GM18511 (cell line): ENCODE results near the gene PAIP2.
A peak's percentile ranks its signal among the peaks of the same experiment; 100 is the strongest.
"Not testable (repeated sequence)": the region's sequence is repeated elsewhere in the genome, so short reads cannot be mapped to it uniquely, and the experiment has no call there.

ENCODE experiments used
- ATAC-seq: cut with Tn5 transposase; IDR thresholded peaks from one replicate; pipeline ENCODE4 v1.9.1; 2021; ENCODE audit warnings: mild to moderate bottlenecking, moderate library complexity; ENCODE audit not compliant: unreplicated experiment

PAIP2 gene

GRCh38 chr5:139341689-139342422 is at the start of gene PAIP2:
PAIP2 (plus strand) TSS chr5:139341854; CDS start chr5:139363785, 21,931 bp downstream.
- ATAC-seq = peak; percentile 92

- ATAC-seq = peak; percentile 18
Observed at GRCh38 chr5:139293202-139293506, 48.5 kb upstream of the PAIP2 start.

GRCh38 chr5:139293507-139294373 is 47.9 kb upstream of the PAIP2 start, which contains the start of gene MATR3:
MATR3 (plus strand) TSS chr5:139293740; CDS start chr5:139307416, 13,676 bp downstream.
- peak; percentile 80 for ATAC-seq

GRCh38 chr5:139294374-139295165 is 47.1 kb upstream of the PAIP2 start:
- ATAC-seq = peak; percentile 36

GRCh38 chr5:139295346-139296057 is 46.2 kb upstream of the PAIP2 start:
- no peak for ATAC-seq

- ATAC-seq = no peak
Observed at GRCh38 chr5:139296198-139296597, 45.5 kb upstream of the PAIP2 start.

- ATAC-seq = no peak
Observed at GRCh38 chr5:139296862-139297326, 44.8 kb upstream of the PAIP2 start.

- no peak for ATAC-seq
Observed at GRCh38 chr5:139297439-139298133, 44.1 kb upstream of the PAIP2 start.

GRCh38 chr5:139298242-139298641 is 43.4 kb upstream of the PAIP2 start:
- no peak for ATAC-seq

- no peak for ATAC-seq
Observed at GRCh38 chr5:139299486-139299885, 42.2 kb upstream of the PAIP2 start.

- ATAC-seq = no peak
Observed at GRCh38 chr5:139301808-139302499, 39.7 kb upstream of the PAIP2 start.

GRCh38 chr5:139304391-139305324 is 37.0 kb upstream of the PAIP2 start:
- ATAC-seq = no peak

- no peak for ATAC-seq
Observed at GRCh38 chr5:139306197-139306596, 35.5 kb upstream of the PAIP2 start.

- no peak for ATAC-seq
Observed at GRCh38 chr5:139306628-139307379, 34.9 kb upstream of the PAIP2 start.

GRCh38 chr5:139308797-139309196 is 32.9 kb upstream of the PAIP2 start:
- ATAC-seq = no peak

- ATAC-seq = not testable (repeated sequence)
Observed at GRCh38 chr5:139310715-139311186, 30.9 kb upstream of the PAIP2 start.

GRCh38 chr5:139312075-139312474 is 29.6 kb upstream of the PAIP2 start:
- ATAC-seq = no peak
